ENCODE data around the gene U2AF2. TPM values are rescaled to one million over a fixed set of nuclear protein-coding genes. Genes with fewer than 3 reads are reported as not detected.
A peak's percentile ranks its signal among the peaks of the same experiment; 100 is the strongest.

U2AF2 gene
- total and polyA plus RNA-seq, 12 donors, result 58.9 to 243 (median 117) TPM

DNA sequence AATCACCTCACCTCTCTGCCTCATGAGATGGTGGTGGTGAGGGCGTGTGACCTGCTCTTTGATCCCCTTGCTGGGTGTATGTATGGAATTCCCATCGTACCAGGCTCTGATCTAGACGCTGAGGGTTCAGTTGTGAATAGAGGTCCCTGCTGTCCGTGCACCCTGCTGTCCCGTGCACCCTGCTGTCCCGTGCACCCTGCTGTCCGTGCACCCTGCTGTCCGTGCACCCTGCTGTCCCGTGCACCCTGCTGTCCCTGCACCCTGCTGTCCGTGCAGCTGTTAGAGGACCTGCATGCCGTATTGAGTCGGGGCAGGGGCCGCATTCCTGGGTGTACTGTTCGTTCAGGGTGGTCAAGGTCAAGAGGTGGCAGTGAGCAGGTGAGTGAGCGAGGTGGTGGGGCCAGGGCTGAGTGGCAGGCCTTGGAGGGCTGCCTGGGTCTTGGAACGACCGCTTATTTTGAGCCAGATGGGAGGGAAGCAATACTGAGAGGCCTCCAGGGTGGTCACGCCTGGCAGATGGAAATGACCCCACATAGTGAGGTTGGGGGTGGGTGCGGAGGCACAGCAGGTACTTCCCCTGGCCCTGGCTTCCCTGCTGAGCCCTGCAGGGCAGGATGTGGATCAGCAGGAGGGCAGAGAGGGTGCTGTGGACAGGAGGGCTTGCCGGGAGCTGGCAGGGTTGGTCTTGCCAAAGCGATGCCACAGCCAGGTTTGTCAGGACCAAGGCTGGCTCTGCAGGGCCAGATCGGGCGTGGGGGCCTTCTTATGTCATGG, 15.6 kb downstream of the U2AF2 start:
- H3K4me1 ChIP-seq (replicated peaks in 1 of 2), result peaks cover 0 to 22% of the 10 kb centered on the region in 2 donors
- no peaks in the 10 kb centered on the region for H3K27me3 ChIP-seq
- intact Hi-C loops (cut with DNase I), result no loop called here
- H3K4me3 ChIP-seq, result no peak overlapping the region
- WGBS, 4 donors, result 62 to 81% (median 66%) methylated on average over 16 to 23 of the region's 23 CpGs
- H3K9me3 ChIP-seq (replicated peaks in 1 of 3), result no peaks in the 10 kb centered on the region
- DNase-seq, result peak in 4 of 7 donors; percentile 51 to 66 (median 64)
- H3K27ac ChIP-seq, result no peak overlapping the region
- TF ChIP-seq, protein P1, sequence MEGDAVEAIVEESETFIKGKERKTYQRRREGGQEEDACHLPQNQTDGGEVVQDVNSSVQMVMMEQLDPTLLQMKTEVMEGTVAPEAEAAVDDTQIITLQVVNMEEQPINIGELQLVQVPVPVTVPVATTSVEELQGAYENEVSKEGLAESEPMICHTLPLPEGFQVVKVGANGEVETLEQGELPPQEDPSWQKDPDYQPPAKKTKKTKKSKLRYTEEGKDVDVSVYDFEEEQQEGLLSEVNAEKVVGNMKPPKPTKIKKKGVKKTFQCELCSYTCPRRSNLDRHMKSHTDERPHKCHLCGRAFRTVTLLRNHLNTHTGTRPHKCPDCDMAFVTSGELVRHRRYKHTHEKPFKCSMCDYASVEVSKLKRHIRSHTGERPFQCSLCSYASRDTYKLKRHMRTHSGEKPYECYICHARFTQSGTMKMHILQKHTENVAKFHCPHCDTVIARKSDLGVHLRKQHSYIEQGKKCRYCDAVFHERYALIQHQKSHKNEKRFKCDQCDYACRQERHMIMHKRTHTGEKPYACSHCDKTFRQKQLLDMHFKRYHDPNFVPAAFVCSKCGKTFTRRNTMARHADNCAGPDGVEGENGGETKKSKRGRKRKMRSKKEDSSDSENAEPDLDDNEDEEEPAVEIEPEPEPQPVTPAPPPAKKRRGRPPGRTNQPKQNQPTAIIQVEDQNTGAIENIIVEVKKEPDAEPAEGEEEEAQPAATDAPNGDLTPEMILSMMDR (IDR thresholded peaks at IDR 0.05), result no peak
- TF ChIP-seq POLR2A (IDR thresholded peaks at IDR 0.05), result no peak
- peaks cover 0 to 59% of the 10 kb centered on the region in 2 donors for H3K36me3 ChIP-seq (replicated peaks in 1 of 2)

DNA sequence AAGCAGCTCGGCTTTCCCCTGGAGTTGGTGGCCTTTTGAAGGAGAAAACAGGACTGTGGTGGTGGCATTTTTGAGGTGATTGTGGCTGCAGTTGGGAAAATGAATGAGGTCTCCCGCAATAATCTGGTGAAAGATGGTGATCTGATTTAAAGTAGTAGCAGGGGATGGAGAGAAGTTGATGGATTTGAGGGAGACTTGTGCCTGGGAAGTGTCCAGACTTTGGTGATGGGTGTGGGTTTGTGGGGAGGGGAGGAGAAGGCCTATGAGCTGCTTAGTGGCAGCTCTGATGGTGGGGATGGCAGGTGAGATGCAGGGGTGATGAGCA, 16.2 kb downstream of the U2AF2 start:
- H3K36me3 ChIP-seq (replicated peaks in 1 of 2), result peaks cover 0 to 53% of the 10 kb centered on the region in 2 donors
- intact Hi-C loops (cut with DNase I), result no loop called here
- no peak overlapping the region for H3K4me3 ChIP-seq
- peaks cover 3 to 25% of the 10 kb centered on the region in 2 donors for H3K4me1 ChIP-seq (replicated peaks in 1 of 2)
- no peak for DNase-seq
- no peak for TF ChIP-seq POLR2A (IDR thresholded peaks at IDR 0.05)
- TF ChIP-seq, protein P1 (IDR thresholded peaks at IDR 0.05), result no peak
- H3K27me3 ChIP-seq, result no peaks in the 10 kb centered on the region
- H3K27ac ChIP-seq, result no peak overlapping the region
- 65 to 77% (median 71%) methylated on average over 2 of the region's 2 CpGs for WGBS, 4 donors
- H3K9me3 ChIP-seq (replicated peaks in 1 of 3), result no peaks in the 10 kb centered on the region

DNA sequence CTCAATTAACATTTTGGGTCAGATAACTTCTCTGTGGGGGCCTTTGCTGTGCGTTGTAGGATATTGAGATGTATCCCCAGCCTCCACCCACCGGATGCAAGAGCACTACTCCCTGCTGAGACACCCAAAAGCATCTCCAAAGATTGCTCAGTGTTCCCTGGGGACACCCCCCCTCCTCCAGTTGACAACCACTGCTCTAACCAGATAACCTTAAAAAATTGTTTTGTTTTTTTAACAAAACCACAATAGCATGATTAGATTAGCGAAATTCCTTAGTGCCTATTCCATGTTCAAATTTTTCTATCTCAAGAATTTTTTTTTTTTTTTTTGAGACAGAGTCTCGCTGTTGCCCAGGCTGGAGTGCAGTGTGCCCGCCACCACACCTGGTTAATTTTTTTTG, 17.6 kb downstream of the U2AF2 start:
- TF ChIP-seq POLR2A (IDR thresholded peaks at IDR 0.05), result no peak
- TF ChIP-seq, protein P1 (IDR thresholded peaks at IDR 0.05), result no peak
- no peak for DNase-seq
- Histone ChIP-seq H3K4me1 (replicated peaks in 1 of 2) (peaks cover 17 to 38% of the 10 kb centered on the region in 2 donors), H3K27me3 (no peaks in the 10 kb centered on the region), H3K9me3 (replicated peaks in 1 of 3) (no peaks in the 10 kb centered on the region), H3K27ac (no peak overlapping the region), H3K4me3 (no peak overlapping the region), H3K36me3 (replicated peaks in 1 of 2) (peaks cover 0 to 39% of the 10 kb centered on the region in 2 donors)
- WGBS, 4 donors, result 80 to 90% (median 84%) methylated on average over 5 of the region's 5 CpGs
- intact Hi-C loops (cut with DNase I), result no loop called here

DNA sequence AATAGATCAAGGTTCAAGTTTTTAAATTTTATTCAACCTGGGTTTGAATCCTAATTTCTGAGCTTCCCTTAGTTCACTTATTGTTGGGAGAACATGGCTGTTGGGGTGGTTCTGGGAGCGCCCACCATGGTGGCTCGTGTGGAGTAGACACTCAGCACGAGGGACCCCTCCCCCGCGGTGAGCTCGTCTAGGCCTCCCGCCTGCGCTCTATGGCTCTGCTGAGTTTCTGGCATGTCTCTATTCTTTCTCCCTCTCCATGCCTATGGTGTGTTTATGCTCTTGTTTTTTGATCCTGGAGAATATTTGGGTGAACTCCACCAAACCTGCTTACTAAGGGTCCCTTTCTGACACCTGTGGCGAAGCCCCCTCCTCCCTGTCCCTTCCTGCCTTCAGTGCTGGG, 18.6 kb downstream of the U2AF2 start:
- 80% methylated on average over 9 of the region's 9 CpGs for WGBS, 4 donors
- no peaks in the 10 kb centered on the region for H3K27me3 ChIP-seq
- H3K4me3 ChIP-seq, result no peak overlapping the region
- peak overlapping the region in 2 of 5 donors; percentile 17 to 97 for H3K27ac ChIP-seq
- peaks cover 27 to 40% of the 10 kb centered on the region in 2 donors for H3K4me1 ChIP-seq (replicated peaks in 1 of 2)
- no peak for DNase-seq
- peaks cover 0 to 32% of the 10 kb centered on the region in 2 donors for H3K36me3 ChIP-seq (replicated peaks in 1 of 2)
- TF ChIP-seq POLR2A (IDR thresholded peaks at IDR 0.05), result no peak
- TF ChIP-seq, protein P1 (IDR thresholded peaks at IDR 0.05), result no peak
- intact Hi-C loops (cut with DNase I), result no loop called here
- H3K9me3 ChIP-seq (replicated peaks in 1 of 3), result no peaks in the 10 kb centered on the region
